Upper lobe of left lung (tissue), 6 donors: ENCODE data around the gene LMBR1. TPM values are rescaled to one million over a fixed set of nuclear protein-coding genes. Genes with fewer than 3 reads are reported as not detected.
A peak's percentile ranks its signal among the peaks of the same experiment; 100 is the strongest.
"Not testable (repeated sequence)": the region's sequence is repeated elsewhere in the genome, so short reads cannot be mapped to it uniquely, and the experiment has no call there.

Source experiments
- ATAC-seq, 2 donors: fragments of 200-7000 bp; cut with Tn5 transposase; one replicate each; pipeline ENCODE4 v1.9.1; 2022; ENCODE audit warnings: mild to moderate bottlenecking in 2 of 2, moderate library complexity in 2 of 2; ENCODE audit not compliant: low FRiP score in 2 of 2
- DNase-seq, 2 donors: peaks; one replicate each; pipeline ENCODE4 v3.0.0-alpha.2; 2019 to 2020
- H3K27ac ChIP-seq, 4 donors: fragments of 200-600 bp; sonication (generic); one replicate each; pipeline ENCODE4 v1.5.1; 2016 to 2019
- H3K27me3 ChIP-seq, 4 donors: fragments of 200-600 bp; sonication (generic); one replicate each; pipeline ENCODE4 v1.5.1; 2017 to 2019
- H3K36me3 ChIP-seq, 4 donors: fragments of 200-600 bp; sonication (generic); one replicate each; pipeline ENCODE4 v1.5.1; 2016 to 2019
- H3K4me1 ChIP-seq, 4 donors: fragments of 200-600 bp; sonication (generic); one replicate each; pipeline ENCODE4 v1.5.1; 2018 to 2019
- H3K4me3 ChIP-seq, 4 donors: fragments of 200-600 bp; sonication (generic); one replicate each; pipeline ENCODE4 v1.5.1; 2017 to 2019; ENCODE audit warnings: mild to moderate bottlenecking in 2 of 4, moderate library complexity in 1 of 4
- H3K9me3 ChIP-seq, 4 donors: fragments of 200-600 bp; sonication (generic); one replicate each; pipeline ENCODE4 v1.5.1; 2018 to 2019
- EP300 ChIP-seq, 4 donors: sonication (generic); formaldehyde crosslinking; IDR thresholded peaks; one replicate each; pipeline ENCODE4 v1.5.1; 2017; ENCODE audit warnings: antibody characterized with exemption in 4 of 4, control low read depth in 2 of 4
- POLR2A ChIP-seq, 4 donors: fragments of 450-650 bp; IDR thresholded peaks; one replicate each; pipeline ENCODE4 v1.5.1; 2016 to 2017; ENCODE audit warnings: antibody characterized with exemption in 4 of 4, mild to moderate bottlenecking in 2 of 4
- POLR2AphosphoS5 ChIP-seq, 2 donors: sonication (generic); formaldehyde crosslinking; IDR thresholded peaks; one replicate each; pipeline ENCODE4 v1.5.1; 2017; ENCODE audit warnings: antibody characterized with exemption in 2 of 2
- WGBS, 2 donors: methylation state at CpG; one replicate each; pipeline ENCODE4 v1.1.5; 2017 to 2018; 5-methylcytosine and 5-hydroxymethylcytosine counted together
- total RNA-seq, 6 donors: library from RNA; depleted of rRNA in 4 of 6; stranded (reverse); fragments of >200 nt in 4 of 6; gene quantifications; one replicate each; pipeline versions ENCODE4 v1.1.0 to v1.2.1, GENCODE V29; 2016 to 2021
- TF ChIP-seq, protein P1 (sequence below), 6 experiments: fragments of 450-650 bp in 4 of 6; fragments of 200-600 bp in 2 of 6; sonication (generic) in 2 of 6; IDR thresholded peaks; one replicate each; pipeline ENCODE4 v1.5.1; 2016 to 2019; ENCODE audit warnings: antibody characterized with exemption in 6 of 6
- donor health status: DM: no; HTN: no; CAD: no; lungs with moderate emphysema.
- donor health status: DM: no; HTN: yes; CAD: no; lungs with severe emphysema.

LMBR1 gene
- total RNA-seq, 6 donors from 2014 or later: 58.6 to 159 (median 81.0) TPM

DNA sequence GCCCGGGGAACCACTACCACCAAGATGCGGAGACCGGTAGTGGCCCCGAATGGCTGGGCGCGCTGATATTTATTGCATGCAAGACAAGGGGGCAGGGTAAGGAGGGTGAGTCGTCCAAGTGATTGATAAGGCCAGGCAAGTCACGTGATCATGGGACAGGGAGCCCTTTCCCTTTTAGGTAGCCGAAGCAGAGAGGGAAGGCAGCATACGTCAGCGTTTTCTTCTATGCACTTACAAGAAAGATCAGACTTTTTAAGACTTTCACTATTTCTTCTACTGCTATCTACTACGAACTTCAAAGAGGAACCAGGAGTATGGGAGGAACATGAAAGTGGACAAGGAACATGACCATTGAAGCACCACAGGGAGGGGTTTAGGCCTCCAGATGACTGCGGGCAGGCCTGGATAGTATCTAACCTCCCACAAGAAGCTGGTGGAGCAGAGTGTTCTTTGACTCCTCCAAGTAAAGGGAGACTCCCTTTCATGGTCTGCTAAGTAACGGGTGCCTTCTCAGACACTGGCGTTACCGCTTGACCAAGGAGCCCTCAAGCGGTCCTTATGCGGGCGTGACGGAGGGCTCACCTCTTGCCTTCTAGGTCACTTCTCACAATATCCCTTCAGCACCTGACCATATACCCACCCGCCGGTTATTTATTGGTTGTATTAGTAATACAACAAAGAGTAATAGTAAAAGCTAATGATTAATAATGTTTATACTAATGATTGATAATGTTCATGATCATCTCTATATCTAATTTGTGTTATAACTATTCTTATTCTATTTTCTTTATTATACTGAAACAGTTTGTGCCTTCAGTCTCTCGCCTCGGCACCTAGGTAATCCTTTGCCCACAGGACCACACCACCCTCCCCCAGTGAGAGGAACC lies 27.7 kb upstream of the LMBR1 start:
- not testable (repeated sequence) for H3K36me3 ChIP-seq, DNase-seq, H3K27me3 ChIP-seq, H3K9me3 ChIP-seq, H3K27ac ChIP-seq, ATAC-seq, H3K4me1 ChIP-seq, H3K4me3 ChIP-seq
- WGBS, 2 donors: 89 to 90% methylated on average over 24 of the region's 24 CpGs

DNA sequence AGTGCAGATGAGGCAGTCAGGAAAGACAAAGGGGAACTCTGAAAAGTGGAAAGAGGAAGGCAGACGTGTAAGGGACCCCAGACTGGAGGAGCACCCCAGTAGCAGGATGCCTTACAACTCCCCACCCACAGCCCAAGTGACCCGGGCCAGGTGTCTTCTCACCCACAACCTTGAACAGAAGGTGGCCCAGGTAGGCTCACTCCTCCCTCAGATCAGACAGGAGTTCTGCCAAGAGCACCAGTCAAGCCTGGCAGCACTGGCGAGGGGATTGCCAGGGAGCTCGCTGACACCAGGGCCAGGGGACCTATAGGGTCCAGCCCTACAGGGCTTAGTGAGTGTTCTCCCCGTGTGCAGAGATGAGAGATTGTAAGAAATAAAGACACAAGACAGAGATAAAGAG lies 27.1 kb upstream of the LMBR1 start:
- no peak for DNase-seq
- WGBS, 2 donors: 71 to 76% methylated on average over 4 to 5 of the region's 5 CpGs
- ATAC-seq: no peak
- H3K27ac ChIP-seq: no peak overlapping the region
- no peaks in the 10 kb centered on the region for H3K27me3 ChIP-seq
- no peak overlapping the region for H3K4me3 ChIP-seq
- H3K36me3 ChIP-seq: no peaks in the 10 kb centered on the region
- H3K4me1 ChIP-seq: no peaks in the 10 kb centered on the region
- TF ChIP-seq EP300 (IDR thresholded peaks at IDR 0.05): no peak
- TF ChIP-seq, protein P1, sequence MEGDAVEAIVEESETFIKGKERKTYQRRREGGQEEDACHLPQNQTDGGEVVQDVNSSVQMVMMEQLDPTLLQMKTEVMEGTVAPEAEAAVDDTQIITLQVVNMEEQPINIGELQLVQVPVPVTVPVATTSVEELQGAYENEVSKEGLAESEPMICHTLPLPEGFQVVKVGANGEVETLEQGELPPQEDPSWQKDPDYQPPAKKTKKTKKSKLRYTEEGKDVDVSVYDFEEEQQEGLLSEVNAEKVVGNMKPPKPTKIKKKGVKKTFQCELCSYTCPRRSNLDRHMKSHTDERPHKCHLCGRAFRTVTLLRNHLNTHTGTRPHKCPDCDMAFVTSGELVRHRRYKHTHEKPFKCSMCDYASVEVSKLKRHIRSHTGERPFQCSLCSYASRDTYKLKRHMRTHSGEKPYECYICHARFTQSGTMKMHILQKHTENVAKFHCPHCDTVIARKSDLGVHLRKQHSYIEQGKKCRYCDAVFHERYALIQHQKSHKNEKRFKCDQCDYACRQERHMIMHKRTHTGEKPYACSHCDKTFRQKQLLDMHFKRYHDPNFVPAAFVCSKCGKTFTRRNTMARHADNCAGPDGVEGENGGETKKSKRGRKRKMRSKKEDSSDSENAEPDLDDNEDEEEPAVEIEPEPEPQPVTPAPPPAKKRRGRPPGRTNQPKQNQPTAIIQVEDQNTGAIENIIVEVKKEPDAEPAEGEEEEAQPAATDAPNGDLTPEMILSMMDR (IDR thresholded peaks at IDR 0.05): no peak
- no peak for TF ChIP-seq POLR2A (IDR thresholded peaks at IDR 0.05)
- TF ChIP-seq POLR2AphosphoS5 (IDR thresholded peaks at IDR 0.05): no peak
- no peaks in the 10 kb centered on the region for H3K9me3 ChIP-seq

DNA sequence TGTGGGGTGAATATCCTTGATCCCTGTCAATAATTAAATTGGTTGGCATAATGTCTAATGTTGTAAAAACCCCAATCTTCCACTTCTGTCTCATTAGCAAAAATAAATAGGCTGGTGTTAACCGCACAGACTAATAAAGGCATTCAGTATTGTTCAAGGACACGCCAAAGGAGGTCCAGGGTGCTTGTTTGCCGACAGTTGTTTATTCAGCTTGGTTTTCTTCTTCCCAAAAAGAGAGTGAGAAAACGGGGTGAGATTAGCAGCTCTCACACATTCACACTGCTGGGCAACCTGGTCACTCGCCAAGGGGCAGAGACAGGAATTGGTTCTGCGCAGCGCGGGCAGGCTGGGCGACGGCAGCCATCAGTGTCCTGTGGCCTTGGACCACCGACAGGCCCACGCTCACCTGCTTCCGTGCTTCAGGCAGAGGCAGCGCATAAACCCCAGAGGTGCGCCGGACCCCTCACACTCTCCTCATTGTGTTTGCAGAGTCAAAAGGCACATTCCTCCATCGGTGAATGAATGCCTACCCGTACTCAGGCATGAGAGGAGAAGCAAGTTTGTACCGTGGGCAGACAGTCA lies 26.2 kb upstream of the LMBR1 start:
- H3K4me3 ChIP-seq: no peak overlapping the region
- DNase-seq: peak in 1 of 2 donors; percentile 60

DNA sequence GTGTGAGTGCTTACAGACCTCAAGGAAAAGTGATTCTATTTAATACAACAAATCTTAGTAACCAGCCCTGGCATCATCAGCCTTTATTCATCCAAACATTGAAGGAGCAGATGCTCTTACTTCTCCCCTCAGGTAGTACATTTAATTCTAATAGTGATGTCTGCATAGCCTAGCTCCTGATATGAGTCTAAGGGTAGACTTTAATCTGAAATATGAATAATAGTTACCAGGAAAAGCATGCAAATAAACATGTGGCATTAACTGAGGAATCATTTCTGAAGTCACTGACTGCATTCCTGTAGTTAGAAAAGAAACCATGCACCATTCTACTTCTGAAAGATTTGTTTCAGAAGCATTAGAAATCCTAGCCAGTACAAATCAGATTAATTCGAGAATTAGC lies 25.7 kb upstream of the LMBR1 start:
- Histone ChIP-seq H3K27ac (no peak overlapping the region), H3K27me3 (no peaks in the 10 kb centered on the region), H3K36me3 (no peaks in the 10 kb centered on the region), H3K9me3 (no peaks in the 10 kb centered on the region), H3K4me3 (no peak overlapping the region), H3K4me1 (no peaks in the 10 kb centered on the region)
- DNase-seq (no peak), ATAC-seq (no peak)
- 50 to 58% methylated on average over 1 of the region's 1 CpG for WGBS, 2 donors
- TF ChIP-seq POLR2A (IDR thresholded peaks at IDR 0.05) (no peak), EP300 (IDR thresholded peaks at IDR 0.05) (no peak), POLR2AphosphoS5 (IDR thresholded peaks at IDR 0.05) (no peak)
- TF ChIP-seq, protein P1 (IDR thresholded peaks at IDR 0.05): no peak

More for the DNA sequence above, 26.2 kb upstream of the LMBR1 start:
- WGBS, 2 donors: 82 to 84% methylated on average over 13 to 19 of the region's 19 CpGs
- ATAC-seq: no peak
- H3K4me1 ChIP-seq: no peaks in the 10 kb centered on the region
- TF ChIP-seq, protein P1 (IDR thresholded peaks at IDR 0.05): no peak
- no peak for TF ChIP-seq POLR2AphosphoS5 (IDR thresholded peaks at IDR 0.05)
- TF ChIP-seq EP300 (IDR thresholded peaks at IDR 0.05): no peak
- no peak for TF ChIP-seq POLR2A (IDR thresholded peaks at IDR 0.05)
- H3K27ac ChIP-seq: no peak overlapping the region
- no peaks in the 10 kb centered on the region for H3K36me3 ChIP-seq
- no peaks in the 10 kb centered on the region for H3K27me3 ChIP-seq
- H3K9me3 ChIP-seq: no peaks in the 10 kb centered on the region

DNA sequence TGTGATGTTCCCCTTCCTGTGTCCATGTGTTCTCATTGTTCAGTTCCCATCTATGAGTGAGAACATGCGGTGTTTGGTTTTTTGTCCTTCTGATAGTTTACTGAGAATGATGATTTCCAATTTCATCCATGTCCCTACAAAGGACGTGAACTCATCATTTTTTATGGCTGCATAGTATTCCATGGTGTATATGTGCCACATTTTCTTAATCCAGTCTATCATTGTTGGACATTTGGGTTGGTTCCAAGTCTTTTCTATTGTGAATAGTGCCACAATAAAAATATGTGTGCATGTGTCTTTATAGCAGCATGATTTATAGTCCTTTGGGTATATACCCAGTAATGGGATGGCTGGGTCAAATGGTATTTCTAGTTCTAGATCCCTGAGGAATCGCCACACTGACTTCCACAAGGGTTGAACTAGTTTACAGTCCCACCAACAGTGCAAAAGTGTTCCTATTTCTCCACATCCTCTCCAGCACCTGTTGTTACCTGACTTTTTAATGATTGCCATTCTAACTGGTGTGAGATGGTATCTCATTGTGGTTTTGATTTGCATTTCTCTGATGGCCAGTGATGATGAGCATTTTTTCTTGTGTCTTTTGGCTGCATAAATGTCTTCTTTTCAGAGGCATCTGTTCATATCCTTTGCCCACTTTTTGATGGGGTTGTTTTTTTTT lies 16.7 kb upstream of the LMBR1 start:
- H3K27me3 ChIP-seq, ATAC-seq, H3K27ac ChIP-seq, H3K36me3 ChIP-seq, H3K4me1 ChIP-seq, H3K9me3 ChIP-seq, H3K4me3 ChIP-seq, DNase-seq: not testable (repeated sequence)
- WGBS, 2 donors: 77 to 91% methylated on average over 3 of the region's 3 CpGs
